Stomach (tissue), 9 donors: ENCODE measurements around the gene LSM12. TPM values are rescaled to one million over a fixed set of nuclear protein-coding genes. Genes with fewer than 3 reads are reported as not detected.
"Not testable (repeated sequence)": the region's sequence is repeated elsewhere in the genome, so short reads cannot be mapped to it uniquely, and the experiment has no call there.

Experiments used
- DNase-seq, 2 donors: peaks; one replicate each; pipeline versions ENCODE4 v3.0.0 to v3.0.0-alpha.2; 2013 to 2019
- H3K27ac ChIP-seq, 5 donors: fragments of 200-600 bp in 4 of 5; sonication (generic) in 4 of 5; one replicate each; pipeline ENCODE4 v1.5.1; 2013 to 2019; ENCODE audit warnings: mild to moderate bottlenecking in 1 of 5, moderate library complexity in 1 of 5
- H3K27me3 ChIP-seq, 3 donors: fragments of 200-600 bp; sonication (generic); one replicate each; pipeline ENCODE4 v1.5.1; 2017 to 2019; ENCODE audit warnings: mixed run types in 1 of 3
- H3K36me3 ChIP-seq, 4 donors: fragments of 200-600 bp; sonication (generic); 1 replicate in 3 of 4; 2 replicates in 1 of 4; pipeline ENCODE4 v1.5.1; 2016 to 2019
- H3K4me1 ChIP-seq, 4 donors: fragments of 200-600 bp; sonication (generic); one replicate each; pipeline ENCODE4 v1.5.1; 2016 to 2019
- H3K4me3 ChIP-seq, 4 donors: fragments of 200-600 bp; sonication (generic) in 3 of 4; one replicate each; pipeline ENCODE4 v1.5.1; 2016 to 2019; ENCODE audit warnings: mild to moderate bottlenecking in 1 of 4
- H3K9me3 ChIP-seq, 4 donors: fragments of 200-600 bp; sonication (generic); one replicate each; pipeline ENCODE4 v1.5.1; 2016 to 2019
- CTCF ChIP-seq, 7 experiments: fragments of 450-650 bp in 4 of 7; fragments of 200-600 bp in 3 of 7; sonication (generic) in 3 of 7; IDR thresholded peaks; one replicate each; pipeline ENCODE4 v1.5.1; 2016 to 2019; ENCODE audit warnings: antibody characterized with exemption in 7 of 7, control low read depth in 2 of 7, mild to moderate bottlenecking in 1 of 7
- EP300 ChIP-seq: sonication (generic); formaldehyde crosslinking; IDR thresholded peaks from one replicate; pipeline ENCODE4 v1.6.1; 2017; ENCODE audit warnings: antibody characterized with exemption
- POLR2A ChIP-seq, 4 donors: fragments of 450-650 bp; IDR thresholded peaks; one replicate each; pipeline ENCODE4 v1.6.1; 2016; ENCODE audit warnings: antibody characterized with exemption in 4 of 4, control low read depth in 2 of 4, mild to moderate bottlenecking in 1 of 4, moderate library complexity in 1 of 4
- POLR2AphosphoS5 ChIP-seq, 3 donors: sonication (generic); formaldehyde crosslinking; IDR thresholded peaks; one replicate each; pipeline ENCODE4 v1.6.1; 2016; ENCODE audit warnings: antibody characterized with exemption in 3 of 3
- WGBS, 5 donors: extraction: QIAGEN DNeasy Blood & Tissue Kit in 3 of 5; methylation state at CpG; one replicate each; pipeline versions ENCODE4 v1.1.5 to v1.1.7; 2013 to 2018; 5-methylcytosine and 5-hydroxymethylcytosine counted together
- intact Hi-C: fragments of 100-400 bp; cut with DNase I; formaldehyde crosslinking; loops from one replicate; pipeline ENCODE4 v1.15.1; 2023; ENCODE audit warnings: low total_unique reads
- polyA plus RNA-seq, 3 donors: library from polyadenylated mRNA; stranded (reverse); fragments of 200-250 nt; gene quantifications; one replicate each; pipeline ENCODE4 v1.2.3, GENCODE V29; 2013
- total RNA-seq, 5 donors: library from RNA; depleted of rRNA; stranded (reverse); fragments of >200 nt; gene quantifications; one replicate each; pipeline versions ENCODE4 v1.1.0 to v1.2.3, GENCODE V29; 2014 to 2016
- donor health status: healthy with polysubstance abuse.
- donor health status: Bipolar disorder and iron deficiency.
- donor health status: healthy.

The LSM12 gene
- total and polyA plus RNA-seq, 8 donors = 19.8 to 34.5 (median 30.2) TPM

- Histone ChIP-seq H3K27me3 (peaks cover 0 to 19% (median 18%) of the 10 kb centered on the region in 3 donors), H3K4me3 (no peak overlapping the region), H3K4me1 (peaks cover 8 to 14% (median 11%) of the 10 kb centered on the region in 4 donors), H3K36me3 (no peaks in the 10 kb centered on the region), H3K27ac (no peak overlapping the region), H3K9me3 (no peaks in the 10 kb centered on the region)
- DNase-seq = no peak
- intact Hi-C loops = no loop called here
- 78 to 89% (median 88%) methylated on average over 4 of the region's 4 CpGs for WGBS, 5 donors
- TF ChIP-seq POLR2AphosphoS5 (IDR thresholded peaks at IDR 0.05) (no peak), POLR2A (IDR thresholded peaks at IDR 0.05) (no peak), CTCF (IDR thresholded peaks at IDR 0.05) (no peak), EP300 (no peak)
These were observed 67.4 kb downstream of the LSM12 start for GRCh38 chr17:43999024-43999423.

GRCh38 chr17:43998552-43998951 is 67.9 kb downstream of the LSM12 start:
- 71 to 88% (median 83%) methylated on average over 3 of the region's 3 CpGs for WGBS, 5 donors
- no peak for TF ChIP-seq CTCF (IDR thresholded peaks at IDR 0.05)
- no peak for TF ChIP-seq POLR2A (IDR thresholded peaks at IDR 0.05)
- TF ChIP-seq EP300 = no peak
- no peak for TF ChIP-seq POLR2AphosphoS5 (IDR thresholded peaks at IDR 0.05)
- Histone ChIP-seq H3K4me1 (peaks cover 8 to 15% (median 11%) of the 10 kb centered on the region in 4 donors), H3K9me3 (no peaks in the 10 kb centered on the region), H3K27ac (no peak overlapping the region), H3K27me3 (peaks cover 0 to 20% (median 14%) of the 10 kb centered on the region in 3 donors), H3K36me3 (no peaks in the 10 kb centered on the region), H3K4me3 (no peak overlapping the region)
- intact Hi-C loops = no loop called here
- no peak for DNase-seq

GRCh38 chr17:43997180-43997579 is 69.3 kb downstream of the LSM12 start:
- H3K9me3 ChIP-seq, H3K36me3 ChIP-seq, H3K27ac ChIP-seq, H3K4me3 ChIP-seq, intact Hi-C loops, DNase-seq: not testable (repeated sequence)
- H3K4me1 ChIP-seq = peaks cover 8 to 15% (median 11%) of the 10 kb centered on the region in 4 donors
- 79 to 94% (median 85%) methylated on average over 5 of the region's 5 CpGs for WGBS, 5 donors
- H3K27me3 ChIP-seq = peaks cover 0 to 20% (median 9%) of the 10 kb centered on the region in 3 donors

GRCh38 chr17:43995150-43995471 is 71.4 kb downstream of the LSM12 start:
- DNase-seq = no peak
- Histone ChIP-seq H3K4me1 (peaks cover 8 to 15% (median 11%) of the 10 kb centered on the region in 4 donors), H3K27me3 (peaks cover 0 to 20% (median 0%) of the 10 kb centered on the region in 3 donors), H3K9me3 (no peaks in the 10 kb centered on the region), H3K27ac (no peak overlapping the region), H3K36me3 (no peaks in the 10 kb centered on the region), H3K4me3 (peak overlapping the region in 2 of 4 donors; percentile 33 to 41)
- WGBS, 5 donors = 9 to 19% (median 12%) methylated on average over 12 of the region's 12 CpGs
- intact Hi-C loops = no loop called here
- TF ChIP-seq CTCF (IDR thresholded peaks at IDR 0.05) = no peak
- no peak for TF ChIP-seq POLR2A (IDR thresholded peaks at IDR 0.05)
- TF ChIP-seq POLR2AphosphoS5 (IDR thresholded peaks at IDR 0.05) = no peak
- no peak for TF ChIP-seq EP300

- Histone ChIP-seq H3K36me3 (no peaks in the 10 kb centered on the region), H3K4me3 (peak overlapping the region; percentile 25 to 41 (median 34)), H3K27ac (no peak overlapping the region), H3K4me1 (peaks cover 8 to 15% (median 11%) of the 10 kb centered on the region in 4 donors), H3K27me3 (peaks cover 0 to 20% (median 0%) of the 10 kb centered on the region in 3 donors), H3K9me3 (no peaks in the 10 kb centered on the region)
- no peak for TF ChIP-seq EP300
- no peak for TF ChIP-seq POLR2A (IDR thresholded peaks at IDR 0.05)
- peak in 5 of 7 experiments; percentile 83 to 90 (median 89) for TF ChIP-seq CTCF (IDR thresholded peaks at IDR 0.05)
- WGBS, 5 donors = 5 to 7% (median 6%) methylated on average over 34 to 52 of the region's 52 CpGs
- DNase-seq = peak; percentile 72 to 84
- intact Hi-C loops = loop anchor here (5.0 kb wide), 1 partner anchor 52 kb away; the partner anchor contains the start of gene PPY
These were observed 72.0 kb downstream of the LSM12 start for GRCh38 chr17:43994272-43995149.
